CD4-positive, alpha-beta T cell treated with Interleukin-2 at 100 ng/mL for 4 hours (primary cell): ENCODE results near the gene SLC39A11.
"Not testable (repeated sequence)": the region's sequence is repeated elsewhere in the genome, so short reads cannot be mapped to it uniquely, and the experiment has no call there.

Source experiments
- DNase-seq: peaks from one replicate; pipeline ENCODE4 v3.0.0-alpha.2; 2020; ENCODE audit warnings: low spot score

The SLC39A11 gene

DNA sequence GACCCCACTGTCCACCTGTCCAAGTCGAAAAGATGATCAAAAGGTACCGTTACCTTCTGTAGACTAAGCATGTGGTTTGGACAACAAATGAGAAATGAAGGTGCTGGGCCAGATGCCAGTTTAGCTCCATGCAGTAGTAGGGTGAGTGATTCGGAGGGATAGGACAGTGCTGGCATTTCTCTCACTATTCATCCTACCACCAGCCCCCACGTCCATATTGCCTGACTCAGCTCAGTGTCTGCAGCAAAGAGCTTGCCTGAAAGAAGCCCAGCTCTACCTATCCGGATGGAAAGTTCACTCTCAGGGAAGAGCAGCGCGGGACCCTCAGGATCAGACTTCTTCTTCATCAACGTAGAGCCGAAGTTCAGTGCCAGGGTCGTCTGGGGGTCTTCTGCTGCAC lies 145.0 kb downstream of the SLC39A11 start:
- no peak for DNase-seq

DNA sequence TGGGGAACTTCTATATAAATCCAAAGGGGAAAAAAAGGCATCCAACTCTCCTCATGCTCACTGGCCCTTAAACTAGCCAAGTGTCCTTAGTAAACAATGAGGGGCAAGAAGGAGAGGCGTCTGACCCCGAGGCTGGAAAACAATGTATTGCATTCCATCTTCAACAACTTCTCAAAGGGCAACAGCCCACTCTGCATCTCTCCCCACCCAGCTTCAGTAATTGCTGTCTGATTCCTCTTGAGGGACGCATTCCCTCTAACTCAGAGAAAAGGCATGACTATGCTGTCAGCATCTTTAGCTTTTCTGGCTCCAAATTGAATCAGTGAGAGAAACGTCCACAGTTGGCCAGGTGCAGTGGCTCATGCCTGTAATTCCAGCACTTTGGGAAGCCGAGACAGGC lies 145.8 kb downstream of the SLC39A11 start:
- DNase-seq: no peak

DNA sequence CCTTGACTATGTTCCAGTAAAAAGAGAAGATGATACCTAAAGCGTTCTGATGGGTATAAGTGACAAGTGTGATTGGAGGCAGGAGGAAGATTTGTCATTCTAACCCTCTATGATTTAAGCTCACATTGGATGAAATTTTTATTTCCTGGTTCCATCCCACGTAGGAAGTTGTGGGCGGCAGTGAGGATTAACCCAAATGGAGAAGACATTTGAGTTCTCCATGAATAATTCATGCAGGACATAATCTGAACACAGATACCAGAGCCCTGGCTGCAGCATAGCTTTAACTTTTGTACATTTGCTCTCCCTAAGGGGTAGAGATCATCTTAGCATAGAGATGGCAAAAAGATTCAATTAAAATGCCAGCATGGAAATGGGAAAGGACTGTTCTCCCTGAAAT lies 146.3 kb downstream of the SLC39A11 start:
- no peak for DNase-seq

DNA sequence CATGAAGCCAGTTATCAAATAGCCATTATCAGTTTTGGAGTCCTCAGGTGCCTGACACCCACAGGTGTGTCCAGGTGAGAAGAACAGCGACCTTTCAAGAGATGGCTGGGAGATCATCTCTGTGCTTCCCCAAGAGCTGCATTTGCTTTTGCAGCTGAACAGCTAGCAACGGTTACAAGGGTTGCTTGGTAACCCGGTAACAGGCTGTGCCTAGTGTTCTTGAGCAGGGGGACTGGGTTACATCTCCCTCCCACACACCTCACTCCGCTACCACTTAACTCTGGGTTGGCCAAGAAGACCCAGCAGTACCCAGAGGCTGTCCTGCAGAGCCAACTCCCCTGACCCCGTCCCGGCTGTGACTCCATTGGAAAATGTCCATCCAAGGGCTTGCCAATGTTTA lies 147.0 kb downstream of the SLC39A11 start:
- DNase-seq: no peak

DNA sequence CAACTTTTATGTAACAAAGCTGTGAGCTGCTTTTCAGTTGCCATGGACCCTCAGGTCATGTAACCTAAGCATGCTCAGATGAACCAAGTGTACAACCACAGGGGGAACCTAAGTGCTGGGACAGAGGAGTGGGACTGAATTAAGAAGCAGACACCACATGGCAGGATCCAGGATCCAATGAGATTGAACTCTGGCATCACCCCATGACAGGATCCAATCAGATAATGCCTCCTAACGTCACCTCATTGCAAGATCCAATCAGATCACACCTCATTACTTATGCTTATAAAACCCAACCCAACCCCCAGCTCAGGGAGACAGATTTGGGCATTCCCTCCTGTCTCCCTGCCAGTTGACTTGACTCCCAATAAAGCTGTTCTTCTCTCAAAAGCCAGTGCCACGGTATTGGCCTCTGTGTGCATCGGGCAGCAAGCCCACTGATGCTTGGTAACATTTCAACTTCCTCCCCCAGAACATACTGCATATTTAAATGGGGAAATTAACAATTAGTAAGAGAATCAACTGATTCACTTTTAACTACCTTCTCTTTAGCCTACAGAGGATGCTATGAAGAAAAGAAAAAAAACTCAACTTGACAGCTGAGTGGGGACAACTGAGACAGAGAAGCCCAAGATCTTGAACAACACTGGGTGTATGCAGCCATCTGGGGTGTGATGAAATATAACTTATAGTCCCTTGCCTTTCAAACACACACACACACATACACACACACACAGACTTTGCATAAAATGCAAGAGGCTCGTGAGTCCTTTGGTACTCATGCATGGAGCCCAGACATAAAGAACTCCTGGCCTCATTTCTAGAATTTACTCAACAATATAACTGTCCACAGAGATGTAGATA lies 148.4 kb downstream of the SLC39A11 start:
- no peak for DNase-seq

DNA sequence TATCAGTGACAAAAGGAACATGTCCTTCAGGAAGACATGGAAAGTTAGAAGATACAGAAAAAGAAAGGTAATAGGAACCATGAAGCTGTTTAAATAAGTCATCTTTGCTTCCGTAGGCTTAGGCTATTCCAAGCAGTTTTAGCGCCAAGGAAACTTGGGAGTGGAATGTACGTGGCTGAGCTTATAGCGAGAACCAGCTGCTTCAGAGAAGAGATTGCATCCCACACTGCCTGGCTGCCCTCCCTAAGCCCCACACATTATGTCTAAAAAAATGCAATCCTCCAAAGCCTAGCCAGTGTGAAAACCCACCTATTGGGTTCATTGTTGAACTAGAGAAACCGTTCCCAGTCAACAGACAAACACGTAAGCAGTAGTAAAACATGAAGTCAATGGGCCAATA lies 149.9 kb downstream of the SLC39A11 start:
- no peak for DNase-seq

DNA sequence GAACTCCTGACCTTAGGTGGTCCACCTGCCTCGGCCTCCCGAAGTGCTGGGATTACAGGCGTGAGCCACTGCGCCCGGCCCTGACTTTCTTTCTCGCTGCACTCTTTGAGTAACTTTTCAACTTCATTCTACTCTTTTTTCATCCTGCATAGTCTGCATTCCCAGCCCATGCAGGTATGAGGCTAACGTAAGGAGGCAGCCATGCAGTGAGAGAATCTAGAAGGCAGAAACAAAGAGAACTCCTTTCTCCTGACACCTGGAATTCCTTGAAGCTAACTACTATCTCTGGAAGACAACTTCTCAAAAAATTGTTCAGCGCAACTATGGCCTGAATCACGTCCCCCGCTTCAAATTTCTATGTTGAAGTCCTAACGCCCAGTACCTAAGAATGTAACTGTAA lies 152.0 kb downstream of the SLC39A11 start:
- no peak for DNase-seq

DNA sequence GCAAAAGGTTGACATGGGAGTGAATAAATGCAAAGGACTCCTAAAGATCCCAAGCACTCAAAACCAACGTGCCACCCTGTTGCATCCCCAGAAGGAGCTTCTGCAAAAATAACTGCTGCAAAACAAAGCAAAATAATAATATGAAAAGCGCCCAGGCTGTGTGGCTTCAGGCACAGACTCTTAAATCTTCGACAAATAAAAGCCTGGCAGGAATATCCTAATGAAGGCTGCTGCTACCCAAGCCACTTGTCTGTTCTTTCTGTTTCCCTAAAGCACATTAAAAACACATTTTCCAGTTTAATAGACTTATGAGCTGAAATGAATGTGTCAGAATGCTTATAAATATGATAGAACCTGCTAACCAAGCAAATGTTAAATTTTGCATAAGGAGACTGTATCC lies 154.0 kb downstream of the SLC39A11 start:
- DNase-seq: no peak

DNA sequence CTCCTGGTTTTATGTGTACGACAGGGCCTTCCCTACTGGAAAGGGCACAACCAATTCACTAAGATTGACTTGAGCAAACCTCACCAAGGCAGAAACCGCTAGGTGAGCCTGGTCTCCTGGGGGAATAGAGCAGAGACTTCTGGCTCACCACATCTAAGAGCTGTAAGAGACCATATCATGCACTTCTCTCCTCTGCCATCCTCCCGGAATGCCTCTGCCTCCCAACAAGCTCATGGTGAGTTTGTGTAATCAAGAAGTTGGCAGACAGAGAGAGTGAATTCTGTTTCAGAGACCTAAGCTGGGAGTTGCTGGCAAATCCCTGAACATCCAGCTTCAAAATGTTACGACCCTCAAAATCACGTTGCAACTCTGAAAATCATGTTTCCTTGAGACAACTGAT lies 154.8 kb downstream of the SLC39A11 start:
- no peak for DNase-seq

DNA sequence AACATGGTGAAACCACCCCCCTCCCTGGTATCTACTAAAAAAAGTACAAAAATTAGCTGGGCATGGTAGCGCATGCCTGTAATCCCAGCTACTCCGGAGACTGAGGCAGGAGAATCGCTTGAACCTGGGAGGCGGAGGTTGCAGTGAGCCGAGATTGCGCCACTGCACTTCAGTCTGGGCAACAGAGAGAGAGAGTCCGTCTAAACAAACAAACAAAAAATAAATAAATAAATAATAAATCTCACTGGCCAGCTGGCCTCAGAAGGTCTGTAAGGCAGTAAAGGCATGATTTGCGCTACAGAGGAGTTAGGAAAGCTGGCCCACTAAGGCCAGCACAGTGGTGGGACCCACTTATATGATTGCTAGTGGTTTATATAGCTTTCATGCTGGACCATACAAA lies 155.2 kb downstream of the SLC39A11 start:
- not testable (repeated sequence) for DNase-seq

DNA sequence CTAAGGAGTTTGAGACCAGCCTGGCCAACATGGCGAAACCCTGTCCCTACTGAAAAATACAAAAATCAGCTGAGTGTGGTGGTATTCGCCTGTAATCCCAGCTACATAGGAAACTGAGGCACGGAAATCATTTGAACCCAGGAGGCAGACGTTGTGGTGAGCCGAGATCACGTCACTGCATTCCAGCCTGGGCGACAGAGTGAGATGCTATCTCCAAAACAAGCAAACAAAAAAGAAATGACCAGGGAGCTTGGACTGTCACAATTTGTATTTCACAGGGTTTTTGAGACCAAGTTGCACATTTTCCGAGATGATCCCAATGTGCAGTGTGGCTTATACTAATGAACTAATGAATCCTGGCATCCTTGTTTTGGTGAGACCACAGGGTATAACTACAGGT lies 156.5 kb downstream of the SLC39A11 start:
- no peak for DNase-seq

DNA sequence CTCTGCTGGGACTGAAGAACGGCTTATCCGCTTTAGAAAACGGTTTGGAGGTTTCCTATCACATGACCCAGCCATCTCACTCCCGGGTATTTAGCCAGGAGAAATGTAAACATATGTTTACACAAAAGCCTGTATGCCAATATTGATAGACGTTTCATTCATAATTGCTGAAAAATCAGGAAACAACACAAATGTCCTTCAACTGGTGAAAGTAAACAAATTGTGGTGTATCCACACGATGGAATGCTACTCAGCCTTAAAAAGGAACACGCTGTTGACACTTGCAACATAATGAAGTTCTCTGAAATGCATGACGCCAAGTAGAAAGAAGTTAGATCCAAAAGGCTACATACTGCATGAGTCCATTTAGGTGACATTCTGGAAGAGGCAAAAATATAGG lies 157.6 kb downstream of the SLC39A11 start:
- DNase-seq: no peak

DNA sequence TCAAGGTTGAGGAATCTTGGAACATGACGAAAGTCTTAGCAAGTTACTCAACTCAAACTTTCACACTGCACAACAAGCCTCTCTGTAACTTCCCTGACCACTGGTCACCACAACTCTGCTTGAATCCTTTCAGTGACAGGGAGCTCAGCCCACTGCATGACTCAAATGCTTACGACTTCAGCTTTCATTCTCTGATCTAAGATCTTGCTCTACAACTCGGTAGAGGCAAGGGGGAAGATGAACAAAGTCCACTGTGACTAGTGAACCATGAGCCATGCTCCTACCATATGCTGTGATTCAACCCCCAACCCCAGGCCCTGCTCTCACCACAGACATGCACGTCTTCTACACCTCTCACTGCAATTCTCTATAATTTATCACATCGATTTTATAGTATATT lies 160.9 kb downstream of the SLC39A11 start:
- DNase-seq: no peak

DNA sequence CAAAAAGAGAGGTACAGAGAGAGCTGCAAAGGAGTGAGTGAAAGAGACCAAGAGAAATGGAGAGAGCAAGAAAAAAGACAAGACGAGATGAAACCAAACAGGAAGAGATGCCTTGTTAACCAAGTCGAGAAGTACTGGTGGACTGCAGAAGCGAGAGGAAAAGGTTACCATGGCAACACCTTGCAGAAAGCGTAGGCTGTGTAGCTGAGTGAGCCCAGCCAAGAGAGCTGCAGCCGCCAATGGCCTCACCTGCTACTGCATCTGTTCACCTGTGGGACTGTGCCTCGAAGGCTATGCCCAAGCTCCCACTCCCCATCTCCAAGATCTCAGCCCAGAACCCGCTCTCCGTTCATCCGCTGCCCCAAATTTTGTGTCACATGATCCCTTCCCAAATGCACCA lies 161.3 kb downstream of the SLC39A11 start:
- DNase-seq: no peak

DNA sequence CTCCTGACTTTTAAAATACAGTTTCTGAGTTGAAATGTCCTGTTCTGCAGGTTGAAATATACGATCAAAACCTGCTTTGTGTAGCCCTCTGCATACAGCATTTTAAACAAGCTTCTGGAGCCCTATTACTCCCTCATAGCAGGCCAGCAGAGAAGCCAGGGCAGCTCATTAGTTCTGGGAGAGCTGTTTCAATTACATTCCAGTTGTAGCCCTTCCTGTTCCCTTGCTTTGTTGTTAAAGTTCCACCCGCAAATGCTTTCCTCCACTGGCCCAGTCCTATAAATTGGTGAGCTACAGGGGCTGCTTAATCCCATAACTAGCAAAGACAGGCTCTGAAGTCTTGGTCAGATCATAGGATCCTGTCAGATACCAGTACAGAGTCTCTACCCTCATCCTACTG lies 162.5 kb downstream of the SLC39A11 start:
- DNase-seq: no peak

DNA sequence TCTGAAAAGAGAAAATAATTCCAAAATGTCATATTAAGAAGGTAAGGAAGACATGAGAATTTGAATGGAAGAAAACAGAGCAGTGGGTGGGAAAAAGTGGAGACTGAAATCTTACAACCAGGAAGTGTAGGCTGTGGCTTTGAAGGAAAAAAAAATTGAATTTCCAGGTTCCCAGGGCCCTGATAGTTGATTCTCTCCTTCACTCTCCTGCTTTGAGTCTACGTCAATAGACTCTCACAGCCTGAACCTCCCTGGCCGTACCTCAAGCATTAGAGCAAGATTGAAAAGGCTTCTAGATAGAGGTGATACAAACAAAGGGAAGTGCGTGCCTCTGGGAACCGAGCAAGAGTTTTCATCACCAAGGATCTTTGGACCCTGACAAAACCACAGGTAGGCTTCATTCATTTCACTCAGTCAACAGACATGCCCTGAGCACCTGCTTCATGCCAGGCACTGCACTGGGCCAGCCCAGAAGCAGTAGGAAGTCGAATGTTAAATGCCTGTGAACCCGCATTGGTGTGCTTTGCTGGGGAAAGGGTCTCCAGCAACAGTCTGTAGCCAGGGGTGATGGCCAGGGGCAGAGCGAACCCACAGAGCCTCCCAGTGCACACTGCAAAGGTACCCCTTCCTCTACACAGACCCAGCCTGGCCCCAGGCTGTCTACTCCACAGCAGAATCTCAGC lies 163.9 kb downstream of the SLC39A11 start:
- DNase-seq: no peak

DNA sequence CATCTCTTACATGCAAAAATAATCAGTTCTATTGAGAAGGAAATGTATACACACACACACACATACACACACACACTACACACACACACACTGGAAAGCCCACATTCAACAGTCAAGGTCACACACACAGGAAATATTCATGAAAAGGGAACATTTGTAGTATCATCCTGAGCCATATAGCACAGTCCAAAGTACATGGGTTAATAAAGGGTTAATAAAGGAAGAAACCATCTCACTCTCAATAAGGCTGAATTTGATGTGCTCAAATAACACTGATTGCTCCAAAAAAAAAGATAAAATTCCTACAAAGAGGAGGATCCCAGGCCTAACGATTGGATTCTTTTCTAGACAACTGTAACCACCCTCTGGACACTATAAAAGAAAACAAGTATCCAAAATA lies 164.7 kb downstream of the SLC39A11 start:
- DNase-seq: no peak

DNA sequence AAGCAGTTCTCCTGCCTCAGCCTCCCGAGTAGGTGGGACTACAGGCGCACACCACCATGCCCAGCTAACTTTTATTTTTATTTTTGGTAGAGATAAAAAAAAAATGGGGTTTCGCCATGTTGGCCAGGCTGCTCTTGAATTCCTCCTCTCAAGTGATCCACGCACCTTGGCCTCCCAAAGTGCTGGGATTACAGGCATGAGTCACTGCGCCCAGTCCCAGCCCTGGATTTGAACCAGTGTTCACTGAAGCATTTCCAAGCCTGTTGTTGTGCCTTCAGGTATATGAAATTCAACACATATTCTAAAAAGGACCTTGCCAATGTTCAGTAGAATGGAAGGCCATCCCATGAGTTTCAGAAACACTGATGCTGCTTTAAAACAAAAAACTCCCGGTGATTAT lies 165.3 kb downstream of the SLC39A11 start:
- DNase-seq: no peak

DNA sequence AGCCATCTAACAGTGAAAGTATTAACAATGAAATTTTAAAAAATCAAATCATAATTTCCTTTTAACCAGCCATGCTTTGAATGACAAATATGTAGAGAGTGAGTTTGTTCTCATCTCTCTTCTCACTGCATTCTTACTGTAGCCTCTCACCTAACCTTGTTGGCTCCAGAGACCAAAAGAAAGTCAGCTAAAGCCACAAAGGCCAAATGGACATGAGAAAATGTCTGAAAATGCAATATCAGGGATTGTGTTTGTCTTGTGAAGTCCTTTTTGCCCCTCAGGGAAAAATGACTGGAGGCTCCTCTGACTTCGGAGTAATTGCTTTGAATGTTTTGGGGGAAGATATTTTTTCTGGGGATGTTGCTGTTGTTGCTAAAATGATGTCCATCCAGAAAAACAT lies 166.3 kb downstream of the SLC39A11 start:
- DNase-seq: no peak

DNA sequence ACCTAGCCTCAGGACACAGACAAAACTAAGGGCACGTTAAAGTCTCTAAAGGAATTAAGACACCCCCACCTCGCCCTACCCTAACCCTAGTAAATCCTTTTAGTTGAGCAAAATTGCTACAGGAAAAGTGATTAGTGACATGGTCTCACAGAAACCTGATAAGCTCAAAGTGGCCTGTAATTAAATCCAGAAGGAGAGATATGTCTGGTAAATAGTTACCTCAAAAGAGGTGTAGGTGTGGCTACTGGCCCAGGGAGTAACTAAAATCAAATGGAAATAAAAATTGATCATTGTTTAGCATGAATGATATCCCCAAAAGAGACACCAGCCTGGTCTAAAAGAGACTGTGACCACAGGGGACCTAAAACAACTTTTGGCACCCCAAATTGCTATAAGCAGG lies 168.3 kb downstream of the SLC39A11 start:
- no peak for DNase-seq

DNA sequence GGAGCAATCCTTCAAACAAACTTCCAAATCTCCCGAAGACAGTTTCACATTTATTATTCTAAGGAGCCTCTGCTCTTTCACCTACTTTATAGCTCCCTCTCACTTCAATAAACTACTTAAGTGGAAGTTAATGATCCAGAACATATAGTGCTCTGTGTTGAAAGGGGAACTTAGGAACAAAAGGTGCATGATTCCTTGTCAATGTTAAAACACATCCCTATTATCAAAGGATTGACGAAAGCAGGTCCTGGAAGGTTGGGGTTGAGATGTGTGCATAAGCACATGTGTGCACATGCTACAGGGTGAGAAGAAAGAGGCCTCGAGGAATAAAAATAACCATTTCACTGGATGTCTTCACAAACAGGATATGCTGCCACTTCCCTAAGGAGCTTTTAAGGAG lies 170.3 kb downstream of the SLC39A11 start:
- no peak for DNase-seq

DNA sequence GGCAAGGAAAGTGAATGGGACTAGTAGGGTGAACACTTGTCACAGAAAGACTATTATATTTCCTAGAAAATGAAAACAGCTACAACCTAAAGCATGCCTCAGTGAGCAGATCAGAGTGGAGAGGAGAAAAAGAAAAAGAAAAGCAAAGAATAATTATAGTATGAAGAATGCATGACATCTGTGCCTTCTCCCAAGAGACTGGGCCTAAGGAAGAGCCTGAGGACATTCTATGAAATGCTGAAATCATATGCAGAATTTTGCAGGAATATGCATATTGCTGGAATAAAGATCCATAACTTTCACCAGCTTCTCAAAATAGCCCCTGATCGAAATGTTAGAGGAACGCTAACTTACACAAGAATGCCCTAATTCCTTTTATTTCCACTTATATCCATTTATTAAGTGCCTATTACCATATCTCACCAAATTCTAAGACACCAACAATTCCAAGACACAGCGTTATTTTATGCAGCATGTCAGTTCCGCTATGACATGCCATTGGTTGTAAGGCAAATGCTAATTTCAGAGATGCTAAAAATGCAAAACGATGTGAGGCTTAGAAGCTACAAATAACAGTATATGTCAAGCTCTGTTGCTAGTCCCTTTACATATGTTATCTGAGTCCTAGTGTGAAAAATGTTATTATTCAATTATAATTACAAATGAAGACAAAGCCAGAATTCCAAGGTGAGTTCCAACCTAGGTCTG lies 171.0 kb downstream of the SLC39A11 start:
- no peak for DNase-seq

DNA sequence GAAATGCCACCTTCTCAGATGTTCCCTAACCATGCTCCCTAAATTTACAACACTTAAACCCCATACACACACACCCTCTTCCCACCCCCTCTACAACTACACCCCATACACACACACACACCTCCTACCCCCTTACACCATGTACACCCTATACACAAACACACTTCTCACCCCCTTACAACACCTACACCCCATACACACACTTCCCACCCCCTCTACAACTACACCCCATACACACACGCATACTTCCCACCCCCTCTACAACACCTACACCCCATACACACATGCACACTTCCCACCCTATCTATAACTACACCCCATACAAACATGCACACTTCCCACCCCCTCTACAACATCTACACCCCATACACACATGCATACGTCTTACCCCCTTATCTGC lies 172.0 kb downstream of the SLC39A11 start:
- DNase-seq: no peak
